GM23338 (cell line): ENCODE measurements around the gene GGA1. TPM values are rescaled to one million over a fixed set of nuclear protein-coding genes. Genes with fewer than 3 reads are reported as not detected.

Experiments
- ATAC-seq: fragments of 200-7000 bp; cut with Tn5 transposase; 3 replicates; pipeline ENCODE4 v1.9.1; 2020
- DNase-seq: peaks from one replicate; pipeline ENCODE4 v3.0.0-alpha.2; 2015; ENCODE audit warnings: low spot score
- H2AFZ ChIP-seq: fragments of 200-600 bp; sonication (generic); 2 replicates; pipeline ENCODE4 v1.8.0; 2016; ENCODE audit warnings: antibody characterized with exemption, mild to moderate bottlenecking, moderate library complexity
- H3F3A ChIP-seq: fragments of 200-600 bp; sonication (generic); replicated peaks from 2 replicates; pipeline ENCODE4 v1.8.0; 2017; ENCODE audit warnings: antibody characterized with exemption, mixed run types, low read depth
- H3K27ac ChIP-seq: fragments of 200-600 bp; sonication (generic); 2 replicates; pipeline ENCODE4 v1.6.1; 2016; ENCODE audit warnings: low read depth
- H3K27me3 ChIP-seq: fragments of 200-600 bp; sonication (generic); 2 replicates; pipeline ENCODE4 v1.8.0; 2016; ENCODE audit warnings: mild to moderate bottlenecking, mixed run types, moderate library complexity; ENCODE audit not compliant: insufficient read depth
- H3K36me3 ChIP-seq: fragments of 200-600 bp; sonication (generic); 2 replicates; pipeline ENCODE4 v1.8.0; 2016; ENCODE audit warnings: mild to moderate bottlenecking; ENCODE audit not compliant: insufficient read depth
- H3K4me1 ChIP-seq: fragments of 200-600 bp; sonication (generic); 2 replicates; pipeline ENCODE4 v1.8.0; 2016; ENCODE audit warnings: mild to moderate bottlenecking, moderate library complexity; ENCODE audit not compliant: insufficient read depth
- H3K4me2 ChIP-seq: fragments of 200-600 bp; sonication (generic); 2 replicates; pipeline ENCODE4 v1.7.1; 2017; ENCODE audit warnings: mixed run types
- H3K4me3 ChIP-seq: fragments of 200-600 bp; sonication (generic); 2 replicates; pipeline ENCODE4 v1.6.1; 2016; ENCODE audit warnings: mixed run types
- H3K79me2 ChIP-seq: fragments of 200-600 bp; sonication (generic); replicated peaks from 2 replicates; pipeline ENCODE4 v1.8.0; 2017; ENCODE audit warnings: mild to moderate bottlenecking; ENCODE audit not compliant: insufficient read depth
- H3K9me2 ChIP-seq: fragments of 200-600 bp; sonication (generic); 2 replicates; pipeline ENCODE4 v1.8.0; 2017; ENCODE audit not compliant: insufficient read depth
- H4K20me1 ChIP-seq: fragments of 200-600 bp; sonication (generic); replicated peaks from 2 replicates; pipeline ENCODE4 v1.8.0; 2017; ENCODE audit warnings: mild to moderate bottlenecking; ENCODE audit not compliant: insufficient read depth
- H3K27ac Mint-ChIP-seq: 2 replicates; pipeline ENCODE4 v1.8.0; 2020; ENCODE audit warnings: inconsistent platforms, mild to moderate bottlenecking, moderate library complexity, mixed read lengths
- H3K27me3 Mint-ChIP-seq: 3 replicates; pipeline ENCODE4 v1.8.0; 2022; ENCODE audit warnings: low read depth, mild to moderate bottlenecking, moderate library complexity, mixed read lengths, inconsistent platforms; ENCODE audit not compliant: insufficient read depth, poor library complexity
- H3K36me3 Mint-ChIP-seq: 3 replicates; pipeline ENCODE4 v1.8.0; 2021; ENCODE audit warnings: low read depth, mild to moderate bottlenecking, inconsistent platforms, moderate library complexity, mixed read lengths
- H3K4me1 Mint-ChIP-seq: 3 replicates; pipeline ENCODE4 v1.8.0; 2020; ENCODE audit warnings: mild to moderate bottlenecking, inconsistent platforms, mixed read lengths
- H3K4me3 Mint-ChIP-seq: 3 replicates; pipeline ENCODE4 v1.8.0; 2021; ENCODE audit warnings: moderate library complexity, mild to moderate bottlenecking, inconsistent platforms, mixed read lengths
- H3K9me3 Mint-ChIP-seq: 3 replicates; pipeline ENCODE4 v1.8.0; 2020; ENCODE audit warnings: moderate library complexity, mild to moderate bottlenecking, inconsistent platforms, mixed read lengths
- CREB1 ChIP-seq: fragments of 250-450 bp; sonication (Bioruptor Pico); IDR thresholded peaks from 2 replicates; pipeline ENCODE4 v1.5.0; 2020; ENCODE audit warnings: low read depth, mild to moderate bottlenecking, moderate library complexity
- EZH2phosphoT487 ChIP-seq: fragments of 200-600 bp; sonication (generic); IDR thresholded peaks from one replicate; pipeline ENCODE4 v1.8.1; 2018; ENCODE audit warnings: antibody characterized with exemption; ENCODE audit not compliant: unreplicated experiment
- NANOG ChIP-seq: IDR thresholded peaks from 2 replicates; pipeline ENCODE4 v1.6.1; 2016; ENCODE audit warnings: antibody characterized with exemption, borderline replicate concordance
- POLR2AphosphoS5 ChIP-seq: IDR thresholded peaks from 2 replicates; pipeline ENCODE4 v1.6.1; 2016; ENCODE audit warnings: antibody characterized with exemption, low read depth
- STAT1 ChIP-seq: IDR thresholded peaks from one replicate; pipeline ENCODE4 v1.6.1; 2016; ENCODE audit warnings: antibody characterized with exemption; ENCODE audit not compliant: unreplicated experiment
- ZNF114 ChIP-seq: fragments of 250-450 bp; sonication (Bioruptor Pico); IDR thresholded peaks from 2 replicates; pipeline ENCODE4 v1.5.0; 2020; ENCODE audit warnings: mild to moderate bottlenecking, moderate library complexity
- ZNF331 ChIP-seq: fragments of 250-450 bp; sonication (Bioruptor Pico); IDR thresholded peaks from 2 replicates; pipeline ENCODE4 v1.5.0; 2020; ENCODE audit warnings: low read depth, mild to moderate bottlenecking, moderate library complexity
- polyA plus RNA-seq: library from polyadenylated mRNA; unstranded; fragments of >200 nt; fragmentation: Nextera tagmentation; extraction: Ambion mirVana; gene quantifications from 2 replicates; pipeline ENCODE4 v1.2.1, GENCODE V29; 2016
- total RNA-seq: library from RNA; depleted of rRNA; stranded (reverse); fragments of >200 nt; shearing (Covaris generic); gene quantifications from 2 replicates; pipeline ENCODE4 v1.2.3, GENCODE V29; 2014
- TF ChIP-seq, protein P1 (sequence below): fragments of 250-450 bp; sonication (Bioruptor Pico); IDR thresholded peaks from 2 replicates; pipeline ENCODE4 v1.5.0; 2020; ENCODE audit warnings: mild to moderate bottlenecking, moderate library complexity
- TF ChIP-seq, protein P2 (sequence below): IDR thresholded peaks from one replicate; pipeline ENCODE4 v1.6.1; 2018; ENCODE audit warnings: antibody characterized with exemption; ENCODE audit not compliant: unreplicated experiment
- TF ChIP-seq, protein P3 (sequence below), 2 experiments: fragments of 200-600 bp in 1 of 2; sonication (generic) in 1 of 2; conservative IDR thresholded peaks; 2 replicates each; pipeline versions ENCODE4 v1.5.1 to v1.6.1; 2016 to 2017; ENCODE audit warnings: antibody characterized with exemption in 2 of 2, low read depth in 2 of 2, mild to moderate bottlenecking in 2 of 2, moderate library complexity in 1 of 2

GGA1 gene
- total and polyA plus RNA-seq, 2 experiments from 2014 or later: 36.9 to 57.1 TPM

DNA sequence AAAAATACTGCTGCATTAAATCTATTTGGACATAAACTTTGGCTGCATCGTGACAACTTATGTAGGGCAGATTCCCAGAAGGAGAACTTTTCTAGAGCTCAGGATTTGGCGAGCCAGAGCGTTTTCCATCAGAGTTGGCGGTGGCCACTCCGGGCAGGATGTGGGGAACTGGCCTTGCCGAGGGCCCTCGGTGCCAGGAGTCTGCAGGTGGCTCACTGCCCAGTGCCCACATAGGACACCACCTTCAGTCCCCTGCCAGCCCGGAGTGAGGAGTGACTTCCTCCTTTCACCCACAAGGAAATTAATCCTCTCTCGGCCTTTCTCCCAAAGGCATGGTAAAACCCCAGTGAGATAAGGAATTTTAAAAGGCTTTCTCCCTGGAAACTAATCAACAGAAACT is 27.1 kb upstream of the GGA1 start (continued):
- TF ChIP-seq, protein P1, sequence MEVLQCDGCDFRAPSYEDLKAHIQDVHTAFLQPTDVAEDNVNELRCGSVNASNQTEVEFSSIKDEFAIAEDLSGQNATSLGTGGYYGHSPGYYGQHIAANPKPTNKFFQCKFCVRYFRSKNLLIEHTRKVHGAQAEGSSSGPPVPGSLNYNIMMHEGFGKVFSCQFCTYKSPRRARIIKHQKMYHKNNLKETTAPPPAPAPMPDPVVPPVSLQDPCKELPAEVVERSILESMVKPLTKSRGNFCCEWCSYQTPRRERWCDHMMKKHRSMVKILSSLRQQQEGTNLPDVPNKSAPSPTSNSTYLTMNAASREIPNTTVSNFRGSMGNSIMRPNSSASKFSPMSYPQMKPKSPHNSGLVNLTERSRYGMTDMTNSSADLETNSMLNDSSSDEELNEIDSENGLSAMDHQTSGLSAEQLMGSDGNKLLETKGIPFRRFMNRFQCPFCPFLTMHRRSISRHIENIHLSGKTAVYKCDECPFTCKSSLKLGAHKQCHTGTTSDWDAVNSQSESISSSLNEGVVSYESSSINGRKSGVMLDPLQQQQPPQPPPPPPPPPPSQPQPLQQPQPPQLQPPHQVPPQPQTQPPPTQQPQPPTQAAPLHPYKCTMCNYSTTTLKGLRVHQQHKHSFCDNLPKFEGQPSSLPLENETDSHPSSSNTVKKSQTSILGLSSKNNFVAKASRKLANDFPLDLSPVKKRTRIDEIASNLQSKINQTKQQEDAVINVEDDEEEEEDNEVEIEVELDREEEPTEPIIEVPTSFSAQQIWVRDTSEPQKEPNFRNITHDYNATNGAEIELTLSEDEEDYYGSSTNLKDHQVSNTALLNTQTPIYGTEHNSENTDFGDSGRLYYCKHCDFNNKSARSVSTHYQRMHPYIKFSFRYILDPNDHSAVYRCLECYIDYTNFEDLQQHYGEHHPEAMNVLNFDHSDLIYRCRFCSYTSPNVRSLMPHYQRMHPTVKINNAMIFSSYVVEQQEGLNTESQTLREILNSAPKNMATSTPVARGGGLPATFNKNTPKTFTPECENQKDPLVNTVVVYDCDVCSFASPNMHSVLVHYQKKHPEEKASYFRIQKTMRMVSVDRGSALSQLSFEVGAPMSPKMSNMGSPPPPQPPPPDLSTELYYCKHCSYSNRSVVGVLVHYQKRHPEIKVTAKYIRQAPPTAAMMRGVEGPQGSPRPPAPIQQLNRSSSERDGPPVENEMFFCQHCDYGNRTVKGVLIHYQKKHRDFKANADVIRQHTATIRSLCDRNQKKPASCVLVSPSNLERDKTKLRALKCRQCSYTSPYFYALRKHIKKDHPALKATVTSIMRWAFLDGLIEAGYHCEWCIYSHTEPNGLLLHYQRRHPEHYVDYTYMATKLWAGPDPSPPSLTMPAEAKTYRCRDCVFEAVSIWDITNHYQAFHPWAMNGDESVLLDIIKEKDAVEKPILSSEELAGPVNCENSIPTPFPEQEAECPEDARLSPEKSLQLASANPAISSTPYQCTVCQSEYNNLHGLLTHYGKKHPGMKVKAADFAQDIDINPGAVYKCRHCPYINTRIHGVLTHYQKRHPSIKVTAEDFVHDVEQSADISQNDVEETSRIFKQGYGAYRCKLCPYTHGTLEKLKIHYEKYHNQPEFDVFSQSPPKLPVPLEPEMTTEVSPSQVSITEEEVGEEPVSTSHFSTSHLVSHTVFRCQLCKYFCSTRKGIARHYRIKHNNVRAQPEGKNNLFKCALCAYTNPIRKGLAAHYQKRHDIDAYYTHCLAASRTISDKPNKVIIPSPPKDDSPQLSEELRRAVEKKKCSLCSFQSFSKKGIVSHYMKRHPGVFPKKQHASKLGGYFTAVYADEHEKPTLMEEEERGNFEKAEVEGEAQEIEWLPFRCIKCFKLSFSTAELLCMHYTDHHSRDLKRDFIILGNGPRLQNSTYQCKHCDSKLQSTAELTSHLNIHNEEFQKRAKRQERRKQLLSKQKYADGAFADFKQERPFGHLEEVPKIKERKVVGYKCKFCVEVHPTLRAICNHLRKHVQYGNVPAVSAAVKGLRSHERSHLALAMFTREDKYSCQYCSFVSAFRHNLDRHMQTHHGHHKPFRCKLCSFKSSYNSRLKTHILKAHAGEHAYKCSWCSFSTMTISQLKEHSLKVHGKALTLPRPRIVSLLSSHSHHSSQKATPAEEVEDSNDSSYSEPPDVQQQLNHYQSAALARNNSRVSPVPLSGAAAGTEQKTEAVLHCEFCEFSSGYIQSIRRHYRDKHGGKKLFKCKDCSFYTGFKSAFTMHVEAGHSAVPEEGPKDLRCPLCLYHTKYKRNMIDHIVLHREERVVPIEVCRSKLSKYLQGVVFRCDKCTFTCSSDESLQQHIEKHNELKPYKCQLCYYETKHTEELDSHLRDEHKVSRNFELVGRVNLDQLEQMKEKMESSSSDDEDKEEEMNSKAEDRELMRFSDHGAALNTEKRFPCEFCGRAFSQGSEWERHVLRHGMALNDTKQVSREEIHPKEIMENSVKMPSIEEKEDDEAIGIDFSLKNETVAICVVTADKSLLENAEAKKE: no peak
- TF ChIP-seq EZH2phosphoT487: no peak

DNA sequence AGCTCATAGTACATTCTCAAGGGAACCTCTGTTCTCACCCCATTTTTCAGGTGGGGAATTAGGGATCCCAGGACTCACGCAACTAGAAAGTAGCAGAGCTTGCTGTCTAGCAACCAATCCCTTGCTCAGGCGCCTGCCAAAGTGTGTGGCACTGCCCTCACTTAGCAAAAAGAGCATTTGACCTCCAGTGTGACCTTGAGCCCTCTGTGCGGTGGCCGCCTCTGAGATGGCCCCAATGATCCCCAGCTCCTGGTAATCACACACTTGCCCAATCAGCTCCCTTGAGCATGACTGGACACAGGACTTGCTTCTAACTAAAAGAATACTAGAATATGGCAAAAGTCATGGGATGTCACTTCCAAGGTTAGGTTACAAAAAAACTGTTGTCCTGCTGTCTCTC is 26.1 kb upstream of the GGA1 start:
- Mint-ChIP-seq H3K4me1 (peaks cover 9% of the 10 kb centered on the region), H3K36me3 (no peaks in the 10 kb centered on the region), H3K27ac (no peak overlapping the region)
- TF ChIP-seq, protein P2, sequence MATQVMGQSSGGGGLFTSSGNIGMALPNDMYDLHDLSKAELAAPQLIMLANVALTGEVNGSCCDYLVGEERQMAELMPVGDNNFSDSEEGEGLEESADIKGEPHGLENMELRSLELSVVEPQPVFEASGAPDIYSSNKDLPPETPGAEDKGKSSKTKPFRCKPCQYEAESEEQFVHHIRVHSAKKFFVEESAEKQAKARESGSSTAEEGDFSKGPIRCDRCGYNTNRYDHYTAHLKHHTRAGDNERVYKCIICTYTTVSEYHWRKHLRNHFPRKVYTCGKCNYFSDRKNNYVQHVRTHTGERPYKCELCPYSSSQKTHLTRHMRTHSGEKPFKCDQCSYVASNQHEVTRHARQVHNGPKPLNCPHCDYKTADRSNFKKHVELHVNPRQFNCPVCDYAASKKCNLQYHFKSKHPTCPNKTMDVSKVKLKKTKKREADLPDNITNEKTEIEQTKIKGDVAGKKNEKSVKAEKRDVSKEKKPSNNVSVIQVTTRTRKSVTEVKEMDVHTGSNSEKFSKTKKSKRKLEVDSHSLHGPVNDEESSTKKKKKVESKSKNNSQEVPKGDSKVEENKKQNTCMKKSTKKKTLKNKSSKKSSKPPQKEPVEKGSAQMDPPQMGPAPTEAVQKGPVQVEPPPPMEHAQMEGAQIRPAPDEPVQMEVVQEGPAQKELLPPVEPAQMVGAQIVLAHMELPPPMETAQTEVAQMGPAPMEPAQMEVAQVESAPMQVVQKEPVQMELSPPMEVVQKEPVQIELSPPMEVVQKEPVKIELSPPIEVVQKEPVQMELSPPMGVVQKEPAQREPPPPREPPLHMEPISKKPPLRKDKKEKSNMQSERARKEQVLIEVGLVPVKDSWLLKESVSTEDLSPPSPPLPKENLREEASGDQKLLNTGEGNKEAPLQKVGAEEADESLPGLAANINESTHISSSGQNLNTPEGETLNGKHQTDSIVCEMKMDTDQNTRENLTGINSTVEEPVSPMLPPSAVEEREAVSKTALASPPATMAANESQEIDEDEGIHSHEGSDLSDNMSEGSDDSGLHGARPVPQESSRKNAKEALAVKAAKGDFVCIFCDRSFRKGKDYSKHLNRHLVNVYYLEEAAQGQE: no peak
- no peak for TF ChIP-seq ZNF331 (CRISPR knock-in tag)
- no peak for TF ChIP-seq STAT1
- no peak for TF ChIP-seq ZNF114 (CRISPR knock-in tag)
- TF ChIP-seq POLR2AphosphoS5: no peak
- no peak for TF ChIP-seq CREB1
- TF ChIP-seq, protein P3, sequence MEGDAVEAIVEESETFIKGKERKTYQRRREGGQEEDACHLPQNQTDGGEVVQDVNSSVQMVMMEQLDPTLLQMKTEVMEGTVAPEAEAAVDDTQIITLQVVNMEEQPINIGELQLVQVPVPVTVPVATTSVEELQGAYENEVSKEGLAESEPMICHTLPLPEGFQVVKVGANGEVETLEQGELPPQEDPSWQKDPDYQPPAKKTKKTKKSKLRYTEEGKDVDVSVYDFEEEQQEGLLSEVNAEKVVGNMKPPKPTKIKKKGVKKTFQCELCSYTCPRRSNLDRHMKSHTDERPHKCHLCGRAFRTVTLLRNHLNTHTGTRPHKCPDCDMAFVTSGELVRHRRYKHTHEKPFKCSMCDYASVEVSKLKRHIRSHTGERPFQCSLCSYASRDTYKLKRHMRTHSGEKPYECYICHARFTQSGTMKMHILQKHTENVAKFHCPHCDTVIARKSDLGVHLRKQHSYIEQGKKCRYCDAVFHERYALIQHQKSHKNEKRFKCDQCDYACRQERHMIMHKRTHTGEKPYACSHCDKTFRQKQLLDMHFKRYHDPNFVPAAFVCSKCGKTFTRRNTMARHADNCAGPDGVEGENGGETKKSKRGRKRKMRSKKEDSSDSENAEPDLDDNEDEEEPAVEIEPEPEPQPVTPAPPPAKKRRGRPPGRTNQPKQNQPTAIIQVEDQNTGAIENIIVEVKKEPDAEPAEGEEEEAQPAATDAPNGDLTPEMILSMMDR (conservative IDR thresholded peaks at IDR 0.05; ENCODE audit: low read depth in 2 of 2): no peak
- TF ChIP-seq NANOG: no peak

More for the DNA sequence above, 26.1 kb upstream of the GGA1 start:
- no peaks in the 10 kb centered on the region for H3K79me2 ChIP-seq
- H3K36me3 ChIP-seq: no peaks in the 10 kb centered on the region
- Mint-ChIP-seq H3K4me3 (no peak overlapping the region), H3K27me3 (peaks cover 3% of the 10 kb centered on the region), H3K9me3 (no peaks in the 10 kb centered on the region)
- ATAC-seq: no peak
- H4K20me1 ChIP-seq: no peaks in the 10 kb centered on the region
- H3K4me1 ChIP-seq: peaks cover 8% of the 10 kb centered on the region
- DNase-seq: no peak
- H3K4me3 ChIP-seq: no peak overlapping the region
- no peak overlapping the region for H3K4me2 ChIP-seq
- H2AFZ ChIP-seq: no peak overlapping the region
- H3K27me3 ChIP-seq: no peaks in the 10 kb centered on the region
- H3F3A ChIP-seq: no peaks in the 10 kb centered on the region
- H3K9me2 ChIP-seq: no peaks in the 10 kb centered on the region
- H3K27ac ChIP-seq: no peak overlapping the region
